GM10847 (cell line): ENCODE results near the gene NAGA.

Experiments used
- POLR2A ChIP-seq: IDR thresholded peaks from 2 replicates; pipeline ENCODE4 v1.6.1; 2011; ENCODE audit not compliant: insufficient read length; ENCODE audit errors: extremely low read depth

NAGA gene

DNA sequence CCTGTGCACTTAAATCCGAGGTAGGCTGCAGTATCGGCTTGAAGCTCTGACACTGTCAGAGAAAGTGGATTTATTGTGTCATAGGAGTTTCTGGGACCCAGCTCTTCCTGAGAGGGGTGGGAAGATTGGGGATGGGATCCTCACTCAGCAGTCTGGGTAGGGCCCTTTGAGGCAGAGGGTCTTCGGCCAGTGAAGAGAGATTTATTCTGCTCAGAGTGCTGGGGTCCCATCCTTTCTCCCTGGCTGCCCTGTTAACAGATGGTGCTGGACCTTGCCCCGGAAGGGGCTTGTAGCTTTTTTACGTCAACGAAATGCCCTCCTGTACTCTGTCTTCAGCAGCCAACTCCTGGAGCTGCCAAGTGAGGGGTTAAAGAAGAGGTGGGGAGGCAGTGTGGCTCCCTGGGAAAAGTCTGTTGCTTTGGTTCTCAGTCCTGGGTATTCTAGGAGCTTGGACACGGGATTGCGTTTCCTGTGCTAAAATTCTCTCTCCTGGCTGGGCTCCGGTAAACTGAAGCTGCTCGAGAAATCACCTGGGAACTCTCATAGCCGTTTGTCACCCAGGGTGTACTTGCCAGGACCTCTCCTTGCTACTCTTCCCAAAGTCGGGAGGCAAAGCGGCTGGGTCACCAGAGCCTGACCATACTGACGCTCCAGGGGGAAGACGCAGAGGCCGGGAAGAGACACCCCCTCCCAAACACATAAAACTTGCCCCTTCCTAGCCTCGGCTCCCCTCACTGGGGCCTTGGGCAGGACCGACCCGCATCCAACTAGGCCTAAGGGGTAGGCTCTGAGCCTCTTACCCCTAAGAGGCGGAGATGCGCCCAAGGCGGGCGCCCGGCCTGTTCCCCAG lies 8.1 kb upstream of the NAGA start:
- no peak for TF ChIP-seq POLR2A

DNA sequence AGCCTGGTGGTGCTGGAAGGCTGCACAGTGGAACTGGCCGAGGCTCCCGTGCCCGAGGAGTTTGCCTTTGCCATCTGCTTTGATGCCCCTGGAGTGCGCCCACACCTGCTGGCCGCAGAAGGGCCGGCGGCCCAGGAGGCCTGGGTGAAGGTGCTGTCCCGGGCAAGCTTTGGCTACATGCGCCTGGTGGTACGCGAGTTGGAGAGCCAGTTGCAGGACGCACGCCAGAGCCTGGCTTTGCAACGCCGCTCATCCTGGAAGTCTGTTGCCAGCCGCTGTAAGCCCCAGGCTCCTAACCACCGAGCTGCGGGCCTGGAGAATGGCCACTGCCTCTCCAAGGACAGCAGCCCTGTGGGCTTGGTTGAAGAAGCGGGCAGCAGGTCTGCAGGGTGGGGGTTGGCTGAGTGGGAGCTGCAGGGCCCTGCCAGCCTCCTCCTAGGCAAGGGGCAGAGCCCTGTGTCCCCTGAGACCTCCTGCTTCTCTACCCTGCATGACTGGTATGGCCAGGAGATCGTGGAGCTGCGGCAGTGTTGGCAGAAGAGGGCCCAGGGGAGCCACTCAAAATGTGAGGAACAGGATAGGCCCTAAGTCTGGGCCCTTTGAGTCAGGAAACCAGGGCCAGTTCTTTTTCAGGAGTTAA lies 7.0 kb upstream of the NAGA start:
- TF ChIP-seq POLR2A = no peak

DNA sequence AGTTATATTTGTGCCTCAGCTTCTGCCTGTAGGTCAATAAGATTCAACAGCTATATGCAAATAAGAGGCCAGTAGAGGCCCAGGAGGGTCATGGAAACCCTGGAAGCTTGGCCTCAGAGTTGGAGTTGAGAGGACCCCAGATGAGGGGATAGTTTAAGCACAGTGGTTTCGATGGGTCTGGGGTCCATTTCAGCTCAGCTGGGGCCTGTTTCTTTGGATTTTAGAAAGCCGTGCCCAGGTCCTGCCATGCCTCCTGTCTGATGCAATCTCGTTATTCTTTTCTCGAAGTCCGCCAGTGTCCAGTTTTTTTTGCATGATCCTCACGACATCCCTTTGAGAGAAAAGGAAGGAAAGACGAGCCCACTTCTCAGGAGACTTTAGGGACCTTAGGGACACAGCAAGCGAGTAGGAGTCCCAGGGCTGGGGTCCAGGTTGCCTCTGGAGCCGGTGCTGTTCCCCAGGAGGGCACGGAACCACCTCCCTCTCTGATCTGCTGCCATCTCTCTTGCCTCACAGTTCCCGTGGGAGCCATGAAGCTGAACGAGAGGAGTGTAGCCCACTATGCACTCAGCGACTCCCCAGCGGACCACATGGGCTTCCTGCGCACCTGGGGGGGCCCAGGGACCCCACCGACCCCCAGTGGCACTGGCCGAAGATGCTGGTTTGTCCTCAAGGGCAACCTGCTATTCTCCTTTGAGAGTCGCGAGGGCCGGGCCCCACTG lies 6.3 kb upstream of the NAGA start:
- no peak for TF ChIP-seq POLR2A

DNA sequence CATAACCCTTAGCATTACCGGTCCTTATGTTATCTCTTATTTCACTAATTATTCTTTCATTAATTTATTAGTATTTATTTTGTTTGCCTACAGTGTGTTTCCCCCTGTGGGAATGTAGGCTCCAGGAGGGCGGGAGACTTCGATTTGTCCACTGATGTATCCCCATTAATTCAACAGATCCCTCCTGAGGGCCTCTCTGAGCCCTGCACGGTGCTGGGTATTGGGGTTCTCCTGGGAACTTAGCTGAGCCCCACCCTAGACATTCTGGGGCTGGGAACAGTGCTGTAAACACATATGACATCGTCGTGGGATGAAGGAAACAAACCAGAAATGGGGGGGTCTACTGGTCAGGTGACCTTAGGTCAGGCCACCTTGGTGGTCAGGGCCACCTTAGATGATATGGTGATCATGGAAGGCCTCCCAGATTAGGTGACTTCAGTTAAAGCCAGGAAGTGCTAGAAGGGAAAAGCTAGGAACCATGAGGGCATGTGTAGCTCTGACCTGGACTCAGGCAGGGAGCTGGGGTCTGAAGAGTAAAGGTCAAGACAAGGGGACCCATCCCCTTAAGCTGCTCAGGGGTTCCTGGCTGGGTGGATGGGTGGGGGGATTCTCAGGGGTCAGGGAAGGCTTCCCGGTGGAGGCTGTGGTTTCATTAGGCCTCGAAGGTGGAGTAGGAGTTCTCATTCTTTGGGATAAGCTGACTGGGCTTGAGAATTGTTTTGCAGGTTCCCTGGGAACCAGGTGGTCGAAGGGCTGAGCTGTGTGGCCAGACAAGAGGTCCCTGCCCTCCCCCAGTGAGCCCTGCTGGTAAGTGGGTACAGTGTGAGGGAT lies 4.4 kb upstream of the NAGA start:
- TF ChIP-seq POLR2A = no peak

DNA sequence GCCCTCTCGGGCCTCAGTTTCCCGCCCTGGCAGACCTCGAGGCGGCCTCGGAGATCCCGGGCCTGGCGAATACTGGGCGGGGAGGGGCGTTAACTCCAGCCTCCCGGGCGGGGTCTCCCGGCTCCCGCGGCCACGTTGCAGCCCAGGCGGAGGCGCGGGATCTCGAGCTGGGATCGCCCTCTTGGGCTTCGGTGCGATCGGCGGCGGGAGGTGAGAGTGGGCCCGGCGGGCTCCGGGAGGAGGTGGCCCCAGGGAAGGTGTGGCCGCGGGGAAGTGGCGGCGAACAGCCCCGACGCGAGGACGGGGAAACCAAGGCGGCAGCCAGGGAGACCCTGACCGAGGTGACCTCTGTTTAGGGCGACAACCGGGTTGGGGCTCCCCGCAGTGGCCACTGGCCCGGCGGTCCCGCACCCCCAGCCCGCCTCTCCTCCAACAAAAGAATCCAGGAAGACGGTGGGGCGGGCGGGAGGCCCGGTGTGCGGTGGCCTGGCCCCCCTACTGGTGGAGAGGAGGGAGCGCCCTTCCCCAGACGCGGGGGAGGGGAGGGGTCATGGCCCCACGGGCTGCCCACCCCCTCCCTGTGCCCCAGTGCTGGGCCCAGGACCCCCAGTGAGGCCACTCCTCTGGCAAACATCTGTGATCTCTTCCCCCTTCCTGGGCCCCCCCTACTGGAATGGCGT lies 3.7 kb upstream of the NAGA start, which contains the start of gene PHETA2:
Gene PHETA2 (plus strand): TSS at position 117 of the 680 bp plus-strand sequence. CDS start 3,046 bp downstream, outside the sequence.
- no peak for TF ChIP-seq POLR2A

DNA sequence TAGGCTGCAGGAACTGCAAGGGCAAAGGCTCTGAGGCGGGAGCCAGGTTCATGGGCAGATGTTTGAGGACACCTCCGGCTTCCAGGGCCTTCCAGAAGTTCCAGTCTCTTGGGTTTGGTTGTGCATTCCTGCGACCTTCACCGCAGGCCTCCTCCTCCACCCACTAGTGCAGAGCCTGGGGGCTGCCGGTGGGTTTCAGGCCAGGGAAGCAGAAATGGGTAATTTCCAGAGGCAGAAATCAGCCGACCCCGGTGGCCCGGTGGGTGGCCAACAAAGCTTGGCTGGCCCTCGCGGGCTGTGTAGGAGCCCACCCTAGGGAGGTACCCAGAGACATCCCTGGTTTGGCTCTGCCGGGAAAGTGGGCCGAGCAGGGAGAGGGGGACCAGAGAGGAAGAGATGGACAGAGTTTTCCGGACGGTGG lies 3.0 kb upstream of the NAGA start:
- no peak for TF ChIP-seq POLR2A

DNA sequence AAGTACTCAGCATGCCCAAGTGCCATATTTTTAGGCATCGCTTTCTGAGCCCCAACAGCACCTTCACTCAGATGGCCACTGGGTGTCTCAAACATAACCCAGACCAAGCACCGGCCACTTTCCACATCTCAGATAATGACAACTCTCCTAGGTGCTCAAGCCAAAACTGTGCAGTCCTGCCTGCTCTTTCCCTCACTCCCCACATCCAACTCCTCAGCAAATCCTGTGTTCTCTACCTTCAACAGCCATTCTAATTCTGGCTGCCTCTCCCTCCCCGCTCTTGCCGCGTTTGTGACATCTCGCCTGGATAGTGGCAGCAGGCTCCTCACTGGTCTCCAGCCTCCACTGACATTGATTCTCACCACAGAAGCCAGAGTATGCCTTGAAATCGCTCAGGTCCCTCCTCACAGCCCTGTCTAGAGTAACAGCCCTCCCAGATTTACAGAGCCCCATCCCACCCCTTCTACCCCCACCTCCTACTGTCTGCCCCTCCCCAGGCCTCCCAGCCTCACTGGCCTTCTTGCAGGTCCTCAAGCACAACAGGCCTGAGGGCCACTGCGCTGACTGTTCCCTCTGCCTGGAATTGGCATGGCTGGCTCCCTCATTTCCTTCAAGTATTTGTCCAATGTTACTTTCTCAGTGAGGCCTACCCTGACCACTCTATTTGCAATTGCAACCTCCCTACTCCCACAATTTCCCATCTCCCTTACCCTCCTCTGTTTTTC lies 2.2 kb upstream of the NAGA start:
- TF ChIP-seq POLR2A = no peak

DNA sequence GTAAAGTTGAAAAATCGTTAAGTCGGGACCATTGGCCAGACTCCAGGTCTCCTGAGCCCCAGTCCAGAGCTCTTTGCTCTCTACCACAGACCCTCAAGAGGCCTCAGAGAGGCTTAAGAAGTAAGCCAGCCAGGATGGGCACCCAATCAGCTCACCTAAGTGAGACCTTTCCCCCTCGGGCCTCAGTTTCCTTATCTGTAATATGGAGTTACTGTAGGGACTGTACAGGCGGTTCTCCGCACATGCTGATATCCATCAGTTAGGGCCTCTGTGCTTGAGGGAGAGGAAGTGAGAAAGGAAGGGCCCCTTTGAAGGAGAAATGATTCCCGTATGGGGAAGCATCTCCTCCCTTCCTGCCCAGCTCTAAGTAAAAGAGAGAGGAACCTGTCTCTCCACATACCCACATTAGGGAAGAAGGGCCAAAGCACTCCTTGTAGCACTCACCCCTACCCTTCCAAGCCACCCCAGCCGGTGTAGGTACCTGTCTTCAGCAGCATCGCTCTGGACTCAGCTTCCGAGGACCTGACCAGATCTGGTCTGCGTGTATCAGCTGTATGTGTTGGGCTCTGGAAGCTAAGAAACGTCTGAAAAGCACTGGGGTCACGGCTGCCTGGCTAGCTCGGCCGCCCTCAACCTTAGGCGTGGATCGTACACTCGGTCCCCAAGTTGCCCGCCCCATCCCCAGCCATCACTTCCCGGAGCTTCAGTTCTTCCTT lies 653 bp downstream of the NAGA start:
- no peak for TF ChIP-seq POLR2A

DNA sequence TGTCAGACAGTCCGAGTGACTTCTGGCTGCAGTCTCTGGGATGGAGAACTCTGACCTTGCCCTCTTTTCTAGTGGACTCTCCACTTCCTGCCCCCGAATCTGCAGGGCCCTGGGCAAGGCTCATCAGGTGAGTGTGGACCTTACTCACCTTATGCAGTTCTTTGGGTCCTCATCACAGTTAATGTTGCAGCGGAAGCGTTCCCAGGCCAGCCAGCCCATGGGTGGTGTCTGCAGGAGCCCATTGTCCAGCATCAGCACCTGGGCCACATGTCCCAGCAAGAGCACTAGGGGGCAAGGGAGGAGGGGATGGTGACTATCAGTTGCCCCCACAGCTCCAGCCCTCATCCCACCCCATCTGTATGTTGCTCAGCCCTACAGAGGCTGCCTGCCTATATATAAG lies 2.3 kb downstream of the NAGA start:
- TF ChIP-seq POLR2A = no peak

DNA sequence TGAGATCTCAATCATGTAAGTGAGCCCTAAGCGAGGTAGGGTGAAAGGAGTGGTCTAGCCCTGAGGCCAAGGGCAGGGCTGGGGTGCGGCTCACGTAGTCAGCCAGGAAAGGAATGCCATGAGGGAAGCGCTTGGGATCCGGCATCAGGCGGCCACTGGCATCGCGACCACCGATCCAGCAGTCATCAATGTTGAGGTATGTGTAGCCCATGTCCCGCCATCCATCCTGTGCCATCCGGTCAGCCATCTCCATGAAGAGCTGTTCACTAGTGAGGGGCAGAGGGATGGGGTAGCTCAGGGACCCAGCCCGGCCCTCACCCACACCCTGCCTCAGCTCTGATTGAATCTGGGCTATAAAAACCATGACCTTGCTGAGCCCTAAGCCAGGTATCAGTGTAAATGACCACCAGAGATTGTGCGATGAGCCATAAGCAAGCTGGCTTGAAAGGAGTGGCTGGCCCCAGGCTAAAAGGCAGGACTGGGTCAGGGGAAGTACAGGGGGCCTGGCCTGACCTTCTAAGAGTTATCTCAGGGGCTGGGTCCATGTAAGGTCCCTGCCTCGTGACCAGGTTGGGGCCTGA lies 2.9 kb downstream of the NAGA start:
- no peak for TF ChIP-seq POLR2A

DNA sequence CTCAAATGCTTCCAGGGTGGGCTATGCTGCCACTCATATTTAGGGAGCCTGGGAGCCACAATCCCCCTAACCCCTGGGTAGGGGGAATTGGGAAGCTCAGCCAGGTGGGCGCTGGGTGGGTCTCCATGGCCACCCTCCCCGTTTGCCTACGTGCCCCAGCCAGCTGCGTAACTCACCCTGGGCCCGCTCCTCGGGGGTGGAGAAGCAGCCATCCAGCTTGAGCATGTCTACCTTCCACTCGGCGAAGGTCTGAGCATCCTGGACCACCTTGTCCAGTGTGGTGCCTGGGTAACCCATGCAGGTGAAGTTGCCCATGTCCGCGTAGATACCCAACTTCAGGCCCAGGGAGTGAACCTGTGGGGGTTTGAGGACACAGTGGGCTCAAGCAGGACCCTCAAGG lies 3.7 kb downstream of the NAGA start:
- TF ChIP-seq POLR2A = no peak

DNA sequence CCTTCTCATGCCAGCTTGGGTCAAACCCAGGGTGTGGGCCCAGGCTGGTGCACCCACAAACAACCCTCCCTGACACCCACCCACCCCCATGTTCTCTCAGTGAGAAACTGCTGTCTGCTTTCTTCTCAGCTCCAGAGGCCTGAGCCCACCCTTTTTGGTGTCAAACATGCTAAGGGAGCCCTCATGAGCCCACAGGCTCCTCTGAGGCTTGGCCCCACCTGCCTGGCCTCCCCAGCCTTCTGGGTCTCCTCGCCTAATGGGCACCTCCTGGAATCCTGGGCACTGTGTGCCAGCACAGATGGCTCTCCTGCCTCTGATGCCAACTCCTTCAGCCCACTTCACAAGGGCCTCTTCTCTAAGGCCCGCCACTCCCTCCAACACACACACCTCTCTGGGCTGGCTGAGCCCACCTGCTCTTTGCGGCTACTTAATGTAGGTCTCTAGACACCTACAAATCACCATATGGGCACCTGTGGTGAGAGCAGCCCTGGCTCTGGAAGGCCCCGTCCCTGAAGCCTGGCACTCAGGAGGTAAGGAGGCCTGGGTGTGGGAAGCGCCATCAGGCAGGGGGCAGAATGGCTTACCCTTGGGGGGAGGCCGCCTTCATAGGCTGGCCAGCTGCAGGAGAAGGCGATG lies 4.4 kb downstream of the NAGA start:
- no peak for TF ChIP-seq POLR2A

DNA sequence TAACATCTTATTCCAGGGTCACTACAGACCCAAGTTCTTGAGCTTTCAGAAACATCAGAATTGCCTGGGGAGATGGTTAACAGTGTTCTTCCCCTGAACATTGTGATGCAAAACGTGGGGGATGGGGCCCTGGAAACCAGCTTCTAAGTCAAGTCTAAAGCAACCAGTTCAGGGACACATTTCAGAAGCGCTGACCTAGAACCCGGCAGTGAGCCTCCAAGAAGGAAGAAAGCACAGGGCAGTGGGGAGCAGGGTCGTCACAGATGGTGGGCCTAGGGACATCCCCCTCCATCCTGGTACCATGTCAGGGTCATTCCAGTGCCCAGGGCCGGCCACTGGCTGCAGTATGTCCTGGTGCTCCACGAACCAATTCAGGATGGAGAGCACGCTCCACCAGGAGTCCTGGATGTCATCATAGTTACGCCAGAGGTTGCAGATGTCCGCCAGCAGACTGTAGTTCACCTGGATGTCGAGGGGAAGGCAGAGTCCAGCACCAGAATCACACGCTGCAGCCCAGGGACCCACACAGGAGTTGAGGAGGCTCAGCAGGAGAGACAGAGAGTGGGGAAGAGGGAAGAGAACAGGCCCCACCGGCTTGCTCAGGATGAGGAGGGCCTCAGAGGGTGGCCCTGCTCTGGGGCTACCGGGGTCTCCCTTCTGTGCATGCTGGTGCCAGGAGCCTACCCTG lies 5.0 kb downstream of the NAGA start:
- no peak for TF ChIP-seq POLR2A
